Gastroesophageal sphincter (tissue), 3 donors: ENCODE data around the gene CLASP2.

Source experiments
- CTCF ChIP-seq, 4 experiments: fragments of 200-600 bp in 2 of 4; fragments of 450-650 bp in 2 of 4; sonication (generic) in 1 of 4; IDR thresholded peaks; one replicate each; pipeline ENCODE4 v1.5.1; 2017 to 2019; ENCODE audit warnings: antibody characterized with exemption in 4 of 4, mild to moderate bottlenecking in 2 of 4, moderate library complexity in 2 of 4
- EP300 ChIP-seq: sonication (generic); formaldehyde crosslinking; IDR thresholded peaks from one replicate; pipeline ENCODE4 v1.6.1; 2017; ENCODE audit warnings: antibody characterized with exemption, mild to moderate bottlenecking
- POLR2AphosphoS5 ChIP-seq: sonication (generic); formaldehyde crosslinking; IDR thresholded peaks from one replicate; pipeline ENCODE4 v1.6.1; 2017; ENCODE audit warnings: antibody characterized with exemption

- TF ChIP-seq POLR2AphosphoS5: no peak
- no peak for TF ChIP-seq CTCF (IDR thresholded peaks at IDR 0.05)
- TF ChIP-seq EP300: no peak
Measured at GRCh38 chr3:33659856-33660434, 58.1 kb downstream of the CLASP2 start.
